IMR-90 (cell line): ENCODE results near the gene CHCHD1. TPM values are rescaled to one million over a fixed set of nuclear protein-coding genes. Genes with fewer than 3 reads are reported as not detected.

ENCODE experiments used
- ATAC-seq: fragments of 200-7000 bp; cut with Tn5 transposase; 2 replicates; pipeline ENCODE4 v1.9.1; 2020; ENCODE audit warnings: low read depth, mild to moderate bottlenecking, moderate library complexity
- BruUV-seq: library from RNA; stranded (reverse); fragments of 400-500 nt; replicated peaks from 2 replicates; lab custom pipeline; 2021; lab: Mats Ljungman, UMichigan
- CTCF ChIA-PET: fragments of 300-600 bp; formaldehyde crosslinking; extraction: SDS; loops from one replicate; lab custom pipeline; 2021; ENCODE audit warnings: antibody characterized with exemption; lab: Yijun Ruan, JAX
- POLR2A ChIA-PET: fragments of 300-600 bp; sonication (Branson Sonifier 250); formaldehyde crosslinking; loops from one replicate; lab custom pipeline; 2022; ENCODE audit warnings: antibody characterized with exemption; ENCODE audit not compliant: unreplicated experiment; lab: Charles Lee
- DNase-seq: peaks from one replicate; pipeline ENCODE4 v3.0.0; 2013
- H2AFZ ChIP-seq: replicated peaks from 2 replicates; pipeline ENCODE3; 2013; ENCODE audit warnings: low read length, mild to moderate bottlenecking; ENCODE audit not compliant: poor library complexity
- H2AK5ac ChIP-seq: 2 replicates; pipeline ENCODE4 v1.6.1; 2013; ENCODE audit warnings: low read depth, low read length, inconsistent platforms
- H2AK9ac ChIP-seq: replicated peaks from 2 replicates; pipeline ENCODE3; 2013; ENCODE audit warnings: mild to moderate bottlenecking, low read depth, low read length, moderate library complexity; ENCODE audit not compliant: poor library complexity
- H2BK120ac ChIP-seq: 2 replicates; pipeline ENCODE4 v1.6.1; 2013; ENCODE audit warnings: low read depth, low read length, inconsistent platforms
- H2BK15ac ChIP-seq: 3 replicates; pipeline ENCODE4 v1.6.1; 2013; ENCODE audit warnings: low read depth, low read length, inconsistent platforms
- H2BK20ac ChIP-seq: 2 replicates; pipeline ENCODE4 v1.6.1; 2013; ENCODE audit warnings: low read depth, mild to moderate bottlenecking, inconsistent platforms, low read length, moderate library complexity
- H2BK5ac ChIP-seq: 2 replicates; pipeline ENCODE4 v1.6.1; 2013; ENCODE audit warnings: mild to moderate bottlenecking, low read depth, low read length, inconsistent platforms; ENCODE audit not compliant: poor library complexity, severe bottlenecking
- H3K14ac ChIP-seq: replicated peaks from 2 replicates; pipeline ENCODE4 v1.6.1; 2013; ENCODE audit warnings: low read depth, low read length, inconsistent platforms
- H3K18ac ChIP-seq: 2 replicates; pipeline ENCODE4 v1.6.1; 2013; ENCODE audit warnings: low read depth, low read length, control low read depth
- H3K23ac ChIP-seq: 2 replicates; pipeline ENCODE4 v1.6.1; 2013; ENCODE audit warnings: low read depth, low read length, inconsistent platforms
- H3K27ac ChIP-seq: 2 replicates; pipeline ENCODE4 v1.5.1; 2013; ENCODE audit warnings: mild to moderate bottlenecking, control low read depth, low read length; ENCODE audit not compliant: insufficient read depth
- H3K27me3 ChIP-seq: 2 replicates; pipeline ENCODE4 v1.6.1; 2013; ENCODE audit warnings: low read length; ENCODE audit not compliant: control insufficient read depth, insufficient read depth
- H3K36me3 ChIP-seq: 2 replicates; pipeline ENCODE4 v1.6.1; 2013; ENCODE audit warnings: low read length, mixed read lengths; ENCODE audit not compliant: control insufficient read depth, insufficient read depth
- H3K4ac ChIP-seq: 2 replicates; pipeline ENCODE4 v1.6.1; 2013; ENCODE audit warnings: low read depth, low read length, inconsistent platforms
- H3K4me1 ChIP-seq: 2 replicates; pipeline ENCODE4 v1.6.1; 2013; ENCODE audit warnings: low read length, mixed read lengths; ENCODE audit not compliant: control insufficient read depth, insufficient read depth
- H3K4me2 ChIP-seq: 2 replicates; pipeline ENCODE4 v1.6.1; 2013; ENCODE audit warnings: low read depth, mild to moderate bottlenecking, control low read depth, low read length, moderate library complexity
- H3K4me3 ChIP-seq: 2 replicates; pipeline ENCODE4 v1.5.1; 2013; ENCODE audit warnings: low read depth, mild to moderate bottlenecking, control low read depth, low read length, moderate library complexity; ENCODE audit not compliant: insufficient read depth
- H3K56ac ChIP-seq: 2 replicates; pipeline ENCODE4 v1.6.1; 2013; ENCODE audit warnings: low read length, inconsistent platforms; ENCODE audit not compliant: insufficient read depth; ENCODE audit errors: extremely low read depth
- H3K79me1 ChIP-seq, 2 experiments: 2 replicates each; pipeline ENCODE4 v1.6.1; 2013; ENCODE audit warnings: low read length in 2 of 2, inconsistent platforms in 1 of 2, low read depth in 1 of 2
- H3K9ac ChIP-seq: 2 replicates; pipeline ENCODE4 v1.6.1; 2013; ENCODE audit warnings: low read depth, low read length, control low read depth
- H3K9me1 ChIP-seq: 2 replicates; pipeline ENCODE4 v1.6.1; 2013; ENCODE audit warnings: low read length, inconsistent platforms; ENCODE audit not compliant: insufficient read depth
- H3K9me3 ChIP-seq: 2 replicates; pipeline ENCODE4 v1.6.1; 2013; ENCODE audit warnings: low read length; ENCODE audit not compliant: control insufficient read depth, insufficient read depth
- H4K20me1 ChIP-seq: 2 replicates; pipeline ENCODE4 v1.6.1; 2013; ENCODE audit warnings: low read length, inconsistent platforms; ENCODE audit not compliant: insufficient read depth
- H4K5ac ChIP-seq: 2 replicates; pipeline ENCODE4 v1.6.1; 2013; ENCODE audit warnings: mild to moderate bottlenecking, low read depth, low read length, control low read depth
- H4K8ac ChIP-seq, 2 experiments: 2 replicates each; pipeline ENCODE4 v1.6.1; 2013; ENCODE audit warnings: low read depth in 2 of 2, low read length in 2 of 2, control low read depth in 1 of 2, inconsistent platforms in 1 of 2
- H4K91ac ChIP-seq: 2 replicates; pipeline ENCODE4 v1.6.1; 2013; ENCODE audit warnings: low read depth, low read length, inconsistent platforms; ENCODE audit not compliant: insufficient read depth
- CEBPB ChIP-seq: IDR thresholded peaks from 2 replicates; pipeline ENCODE4 v1.6.1; 2012; ENCODE audit warnings: low read depth, low read length, improper control_type of control experiment
- CHD1 ChIP-seq: IDR thresholded peaks from 2 replicates; pipeline ENCODE4 v1.6.1; 2012; ENCODE audit warnings: low read depth, low read length, improper control_type of control experiment
- FOS ChIP-seq: fragments of 150-350 bp; IDR thresholded peaks from 2 replicates; pipeline ENCODE4 v1.6.1; 2016; ENCODE audit warnings: low read depth, low read length
- MAFK ChIP-seq: IDR thresholded peaks from 2 replicates; pipeline ENCODE4 v1.6.1; 2012; ENCODE audit warnings: low read depth, low read length, improper control_type of control experiment
- MXI1 ChIP-seq: IDR thresholded peaks from 2 replicates; pipeline ENCODE4 v1.6.1; 2012; ENCODE audit warnings: low read depth, mild to moderate bottlenecking, low read length, moderate library complexity, borderline replicate concordance
- NFE2L2 ChIP-seq: fragments of 150-350 bp; IDR thresholded peaks from 2 replicates; pipeline ENCODE4 v1.6.1; 2016; ENCODE audit warnings: low read depth, mild to moderate bottlenecking, low read length
- POLR2A ChIP-seq: IDR thresholded peaks from 2 replicates; pipeline ENCODE4 v1.6.1; 2012; ENCODE audit warnings: mild to moderate bottlenecking, low read depth, low read length
- RAD21 ChIP-seq: IDR thresholded peaks from 2 replicates; pipeline ENCODE4 v1.6.1; 2012; ENCODE audit warnings: low read length, improper control_type of control experiment
- RCOR1 ChIP-seq: IDR thresholded peaks from 2 replicates; pipeline ENCODE4 v1.6.1; 2012; ENCODE audit warnings: mild to moderate bottlenecking, low read length, improper control_type of control experiment; ENCODE audit not compliant: insufficient replicate concordance
- RFX5 ChIP-seq: IDR thresholded peaks from 2 replicates; pipeline ENCODE4 v1.8.0; 2012; ENCODE audit warnings: low read depth, mild to moderate bottlenecking, low read length, moderate library complexity
- WGBS, 2 experiments: methylation state at CpG; one replicate each; pipeline versions ENCODE4 v1.1.5 to v1.1.7; 2013; ENCODE audit warnings: missing lambda C conversion rate in 2 of 2; ENCODE audit not compliant: insufficient read length in 1 of 2; ENCODE audit errors: extremely low coverage in 2 of 2; 5-methylcytosine and 5-hydroxymethylcytosine counted together
- dilution Hi-C: fragments of 300-500 bp; cut with HindIII; formaldehyde crosslinking; loops from one replicate; pipeline ENCODE4 v1.14.3; 2018; ENCODE audit warnings: low sequenced_read_pairs; ENCODE audit not compliant: unreplicated experiment
- in situ Hi-C: fragments of 300-500 bp; cut with MboI; formaldehyde crosslinking; loops from 3 replicates; pipeline ENCODE4 v1.14.3; 2019; ENCODE audit warnings: low sequenced_read_pairs, inconsistent platforms, mixed read lengths
- intact Hi-C: fragments of 100-400 bp; cut with micrococcal nuclease; formaldehyde crosslinking; loops from 2 replicates; pipeline ENCODE4 v1.10.0; 2022
- polyA plus RNA-seq, 3 experiments: library from polyadenylated mRNA; depleted of rRNA; stranded (reverse); fragments of >200 nt; gene quantifications; 2 replicates each; pipeline ENCODE4 v1.2.3, GENCODE V29; 2012; ENCODE audit warnings: low replicate concordance in 1 of 3
- total RNA-seq: library from RNA; depleted of rRNA; stranded (reverse); fragments of >200 nt; gene quantifications from 2 replicates; pipeline ENCODE4 v1.2.3, GENCODE V29; 2012
- TF ChIP-seq, protein P1 (sequence below): conservative IDR thresholded peaks from 2 replicates; pipeline ENCODE4 v1.5.1; 2012; ENCODE audit warnings: mild to moderate bottlenecking, low read depth, low read length, improper control_type of control experiment
- TF ChIP-seq, protein P2 (sequence below): fragments of 150-350 bp; IDR thresholded peaks from 2 replicates; pipeline ENCODE4 v1.6.1; 2016; ENCODE audit warnings: low read depth, mild to moderate bottlenecking, low read length, moderate library complexity, borderline replicate concordance
- TF ChIP-seq, protein P3 (sequence below): fragments of 150-350 bp; IDR thresholded peaks from 2 replicates; pipeline ENCODE4 v1.6.1; 2017; ENCODE audit warnings: mild to moderate bottlenecking, antibody characterized with exemption, low read length, low read depth

CHCHD1 gene
- total and polyA plus RNA-seq, 2 of the 4 experiments (the other 2 are of a cell fraction), result 11.5 to 21.0 TPM

DNA sequence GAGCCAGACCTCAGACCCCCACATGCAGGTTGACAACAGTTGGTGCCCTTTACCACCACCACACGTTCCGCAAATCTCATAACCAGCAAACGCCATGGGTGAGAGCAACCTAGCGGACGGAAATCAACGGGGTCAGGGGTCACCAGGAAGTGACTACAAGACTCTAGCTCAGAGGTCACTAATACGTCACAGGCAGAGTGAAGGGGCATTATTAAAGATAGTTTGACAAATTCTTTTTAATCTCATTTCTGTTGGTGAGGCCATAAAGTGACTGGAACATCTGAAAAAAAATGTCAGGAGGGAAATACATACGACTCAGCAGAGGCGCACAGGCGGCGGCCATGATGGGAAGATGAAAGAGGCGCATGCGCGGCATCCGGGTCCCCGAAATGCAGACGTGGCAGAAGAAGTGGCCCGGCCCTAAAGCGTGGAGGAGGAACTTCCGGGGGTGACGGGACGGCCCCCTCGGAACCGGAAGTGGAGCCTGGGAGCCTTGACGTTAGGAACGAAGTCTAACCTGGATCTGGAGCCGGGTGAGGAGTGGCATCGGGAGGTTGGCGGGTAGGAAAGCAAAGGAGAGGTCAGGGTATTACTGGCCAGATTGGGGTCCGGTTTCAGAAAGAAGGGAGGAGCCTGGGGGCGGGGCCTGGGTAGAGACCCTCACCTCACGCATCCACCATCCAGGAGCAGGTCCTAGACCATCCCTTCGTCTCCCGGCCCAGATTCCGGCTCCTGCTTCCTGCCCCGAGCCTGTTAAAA lies 37.8 kb upstream of the CHCHD1 start, which contains the start of gene SEC24C:
TSS of gene SEC24C (plus strand) at position 468 of the 759 bp plus-strand sequence. CDS start 2,461 bp downstream, outside the sequence.
- TSS peak; percentile 96 for BruUV-seq
- peak within 1 kb of the TSS; percentile 89 for H2AFZ ChIP-seq
- H3K4me2 ChIP-seq, result peak within 1 kb of the TSS; percentile 100
- H3K36me3 ChIP-seq, result peaks cover 10% of the 10 kb centered on the region
- H3K27me3 ChIP-seq, result no peaks in the 10 kb centered on the region
- in situ Hi-C loops, result no loop called here
- H3K9ac ChIP-seq, result peak within 1 kb of the TSS; percentile 94
- peak; percentile 94 for DNase-seq
- peaks cover 3% of the 10 kb centered on the region; the same call in 1 of the 2 replicates for H3K9me1 ChIP-seq
- intact Hi-C loops, result loop anchor here (1.0 to 10.0 kb wide), 3 partner anchors 28 to 219 kb away; a partner anchor contains a TSS
- H3K4ac ChIP-seq, result peak within 1 kb of the TSS; percentile 98
- H2BK5ac ChIP-seq, result peak within 1 kb of the TSS; percentile 95
- peak within 1 kb of the TSS; percentile 95 for H3K27ac ChIP-seq
- peak within 1 kb of the TSS; percentile 50; the same call in 1 of the 2 replicates for H2BK20ac ChIP-seq
- H3K4me3 ChIP-seq, result peak within 1 kb of the TSS; percentile 86
- peak within 1 kb of the TSS; percentile 87 for H3K23ac ChIP-seq
- peaks cover 5% of the 10 kb centered on the region; the same call in 1 of the 2 replicates for H4K20me1 ChIP-seq
- peak within 1 kb of the TSS; percentile 96 for H2AK5ac ChIP-seq
- peak within 1 kb of the TSS; percentile 99 for H2AK9ac ChIP-seq
- H4K5ac ChIP-seq, result peak within 1 kb of the TSS; percentile 99
- ATAC-seq, result peak; percentile 81
- H4K8ac ChIP-seq, result peak within 1 kb of the TSS; percentile 95 to 98
- H3K4me1 ChIP-seq, result peaks cover 2% of the 10 kb centered on the region; the same call in 1 of the 2 replicates
- peak within 1 kb of the TSS; percentile 80; the same call in 1 of the 3 replicates for H2BK15ac ChIP-seq
- ChIA-PET CTCF (interaction anchor here (1.8 kb wide), 1 partner anchor 22 kb away, joined by 4 read pairs; no protein-coding TSS in a partner anchor), POLR2A (interaction anchor here (0.7 to 0.9 kb wide), 2 partner anchors 14 to 38 kb away, joined by 3 to 4 read pairs; partner anchors contain the start of gene CHCHD1)
- peak within 1 kb of the TSS; percentile 94 for H3K18ac ChIP-seq
- H4K91ac ChIP-seq, result peak within 1 kb of the TSS; percentile 92
- WGBS, 2 experiments, result 2% methylated on average over 22 of the region's 36 CpGs; no CpG with 5 or more reads in 1 of the 2 experiments
- H3K14ac ChIP-seq, result peak within 1 kb of the TSS; percentile 95
- H3K56ac ChIP-seq, result peak within 1 kb of the TSS; percentile 98
- peaks cover 22 to 66% of the 10 kb centered on the region in 2 experiments for H3K79me1 ChIP-seq
- dilution Hi-C loops, result no loop called here
- H3K9me3 ChIP-seq, result no peaks in the 10 kb centered on the region
- peak within 1 kb of the TSS; percentile 80 for H2BK120ac ChIP-seq
- TF ChIP-seq CEBPB (no peak), MAFK (peak; percentile 72), RCOR1 (no peak), NFE2L2 (no peak), POLR2A (peak; percentile 96), FOS (no peak), RFX5 (no peak), RAD21 (no peak), CHD1 (peak; percentile 79; the same call in 1 of the 2 replicates), MXI1 (0 out of 2 replicates have a peak, but pooled peaks have one; percentile 17)
- TF ChIP-seq, protein P1, sequence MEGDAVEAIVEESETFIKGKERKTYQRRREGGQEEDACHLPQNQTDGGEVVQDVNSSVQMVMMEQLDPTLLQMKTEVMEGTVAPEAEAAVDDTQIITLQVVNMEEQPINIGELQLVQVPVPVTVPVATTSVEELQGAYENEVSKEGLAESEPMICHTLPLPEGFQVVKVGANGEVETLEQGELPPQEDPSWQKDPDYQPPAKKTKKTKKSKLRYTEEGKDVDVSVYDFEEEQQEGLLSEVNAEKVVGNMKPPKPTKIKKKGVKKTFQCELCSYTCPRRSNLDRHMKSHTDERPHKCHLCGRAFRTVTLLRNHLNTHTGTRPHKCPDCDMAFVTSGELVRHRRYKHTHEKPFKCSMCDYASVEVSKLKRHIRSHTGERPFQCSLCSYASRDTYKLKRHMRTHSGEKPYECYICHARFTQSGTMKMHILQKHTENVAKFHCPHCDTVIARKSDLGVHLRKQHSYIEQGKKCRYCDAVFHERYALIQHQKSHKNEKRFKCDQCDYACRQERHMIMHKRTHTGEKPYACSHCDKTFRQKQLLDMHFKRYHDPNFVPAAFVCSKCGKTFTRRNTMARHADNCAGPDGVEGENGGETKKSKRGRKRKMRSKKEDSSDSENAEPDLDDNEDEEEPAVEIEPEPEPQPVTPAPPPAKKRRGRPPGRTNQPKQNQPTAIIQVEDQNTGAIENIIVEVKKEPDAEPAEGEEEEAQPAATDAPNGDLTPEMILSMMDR, result 0 out of 2 replicates have a peak, but pooled peaks have one; percentile 12
- TF ChIP-seq, protein P2, sequence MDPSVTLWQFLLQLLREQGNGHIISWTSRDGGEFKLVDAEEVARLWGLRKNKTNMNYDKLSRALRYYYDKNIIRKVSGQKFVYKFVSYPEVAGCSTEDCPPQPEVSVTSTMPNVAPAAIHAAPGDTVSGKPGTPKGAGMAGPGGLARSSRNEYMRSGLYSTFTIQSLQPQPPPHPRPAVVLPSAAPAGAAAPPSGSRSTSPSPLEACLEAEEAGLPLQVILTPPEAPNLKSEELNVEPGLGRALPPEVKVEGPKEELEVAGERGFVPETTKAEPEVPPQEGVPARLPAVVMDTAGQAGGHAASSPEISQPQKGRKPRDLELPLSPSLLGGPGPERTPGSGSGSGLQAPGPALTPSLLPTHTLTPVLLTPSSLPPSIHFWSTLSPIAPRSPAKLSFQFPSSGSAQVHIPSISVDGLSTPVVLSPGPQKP, result no peak
- TF ChIP-seq, protein P3, sequence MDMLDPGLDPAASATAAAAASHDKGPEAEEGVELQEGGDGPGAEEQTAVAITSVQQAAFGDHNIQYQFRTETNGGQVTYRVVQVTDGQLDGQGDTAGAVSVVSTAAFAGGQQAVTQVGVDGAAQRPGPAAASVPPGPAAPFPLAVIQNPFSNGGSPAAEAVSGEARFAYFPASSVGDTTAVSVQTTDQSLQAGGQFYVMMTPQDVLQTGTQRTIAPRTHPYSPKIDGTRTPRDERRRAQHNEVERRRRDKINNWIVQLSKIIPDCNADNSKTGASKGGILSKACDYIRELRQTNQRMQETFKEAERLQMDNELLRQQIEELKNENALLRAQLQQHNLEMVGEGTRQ, result no peak; the same call in 1 of the 2 replicates
